ENCODE measurements around the gene ADAMTS16.

ADAMTS16 gene

GRCh38 chr5:5189051-5189430, 48.9 kb downstream of the ADAMTS16 start:
- DNase-seq, result no peak

- no peak for DNase-seq
Measured at GRCh38 chr5:5191906-5192305, 51.8 kb downstream of the ADAMTS16 start.

- DNase-seq, result no peak
Measured at GRCh38 chr5:5192681-5193080, 52.6 kb downstream of the ADAMTS16 start.

- DNase-seq, result no peak
Measured at GRCh38 chr5:5195128-5195918, 55.2 kb downstream of the ADAMTS16 start.

- no peak for DNase-seq
Measured at GRCh38 chr5:5198135-5198534, 58.0 kb downstream of the ADAMTS16 start.

GRCh38 chr5:5198815-5199214, 58.7 kb downstream of the ADAMTS16 start:
- no peak for DNase-seq

GRCh38 chr5:5199495-5199894, 59.4 kb downstream of the ADAMTS16 start:
- no peak for DNase-seq

- DNase-seq, result no peak
Measured at GRCh38 chr5:5200133-5200532, 60.0 kb downstream of the ADAMTS16 start.

GRCh38 chr5:5202321-5202720, 62.2 kb downstream of the ADAMTS16 start:
- no peak for DNase-seq

GRCh38 chr5:5203451-5203850, 63.3 kb downstream of the ADAMTS16 start:
- DNase-seq, result no peak

- no peak for DNase-seq
Measured at GRCh38 chr5:5207828-5208227, 67.7 kb downstream of the ADAMTS16 start.

GRCh38 chr5:5209089-5209488, 69.0 kb downstream of the ADAMTS16 start:
- DNase-seq, result no peak

- no peak for DNase-seq
Measured at GRCh38 chr5:5209510-5210286, 69.6 kb downstream of the ADAMTS16 start.

- DNase-seq, result no peak
Measured at GRCh38 chr5:5217371-5217770, 77.2 kb downstream of the ADAMTS16 start.

GRCh38 chr5:5218396-5218795, 78.3 kb downstream of the ADAMTS16 start:
- no peak for DNase-seq

- no peak for DNase-seq
Measured at GRCh38 chr5:5219541-5219940, 79.4 kb downstream of the ADAMTS16 start.

- DNase-seq, result no peak
Measured at GRCh38 chr5:5220901-5221631, 80.9 kb downstream of the ADAMTS16 start.

- no peak for DNase-seq
Measured at GRCh38 chr5:5221724-5222123, 81.6 kb downstream of the ADAMTS16 start.

GRCh38 chr5:5231576-5231975, 91.4 kb downstream of the ADAMTS16 start:
- no peak for DNase-seq

GRCh38 chr5:5234912-5235311, 94.8 kb downstream of the ADAMTS16 start:
- DNase-seq, result no peak

- DNase-seq, result no peak
Measured at GRCh38 chr5:5235685-5236084, 95.6 kb downstream of the ADAMTS16 start.

GRCh38 chr5:5239191-5239590, 99.1 kb downstream of the ADAMTS16 start:
- no peak for DNase-seq

- DNase-seq, result no peak
Measured at GRCh38 chr5:5240234-5240633, 100.1 kb downstream of the ADAMTS16 start.

GRCh38 chr5:5242056-5242455, 101.9 kb downstream of the ADAMTS16 start:
- no peak for DNase-seq

Data from NCI-H69 (cell line).